Mucosa of descending colon (tissue), 3 donors: ENCODE data around the gene NHP2. TPM values are rescaled to one million over a fixed set of nuclear protein-coding genes. Genes with fewer than 3 reads are reported as not detected.
A peak's percentile ranks its signal among the peaks of the same experiment; 100 is the strongest.
"Not testable (repeated sequence)": the region's sequence is repeated elsewhere in the genome, so short reads cannot be mapped to it uniquely, and the experiment has no call there.

Source experiments
- ATAC-seq: fragments of 200-7000 bp; cut with Tn5 transposase; one replicate; pipeline ENCODE4 v1.9.1; 2020; ENCODE audit warnings: mild to moderate bottlenecking, moderate library complexity
- DNase-seq, 3 donors: peaks; one replicate each; pipeline ENCODE4 v3.0.0-alpha.2; 2020
- H3K36me3 ChIP-seq: fragments of 200-600 bp; one replicate; pipeline ENCODE4 v1.8.0; 2021; ENCODE audit warnings: low read depth, mild to moderate bottlenecking
- H3K4me1 ChIP-seq: fragments of 200-600 bp; one replicate; pipeline ENCODE4 v1.8.0; 2021; ENCODE audit warnings: low read depth, mild to moderate bottlenecking
- H3K4me3 ChIP-seq: fragments of 200-600 bp; one replicate; pipeline ENCODE4 v1.8.0; 2021; ENCODE audit warnings: mild to moderate bottlenecking
- H3K9me3 ChIP-seq: fragments of 200-600 bp; one replicate; pipeline ENCODE4 v1.8.0; 2021; ENCODE audit warnings: mild to moderate bottlenecking
- CTCF ChIP-seq: fragments of 200-600 bp; IDR thresholded peaks from one replicate; pipeline ENCODE4 v1.8.0; 2022; ENCODE audit warnings: antibody characterized with exemption, mild to moderate bottlenecking
- intact Hi-C, 2 donors: fragments of 100-400 bp; cut with DNase I in 1 of 2; cut with micrococcal nuclease in 1 of 2; formaldehyde crosslinking; loops; one replicate each; pipeline versions ENCODE4 v1.11.0 to v1.11.1; 2022; cut with DNase I, micrococcal nuclease
- total RNA-seq, 3 donors: library from RNA; stranded (reverse); fragmentation: NEBNext Ultra II Directional in 2 of 3; extraction: Animal tissue kit (Norgen Biotek cat#: 25700) in 2 of 3; gene quantifications; one replicate each; pipeline versions ENCODE4 v1.2.1 to v1.2.4, GENCODE V29; 2021 to 2023
- donor health status: DM: no; HTN: no; CAD: no; lungs with moderate emphysema.
- donor health status: DM: no; HTN: no; CAD: no.
- donor health status: DM: no; HTN: yes; CAD: no.

The NHP2 gene
- total RNA-seq, 3 donors from 2014 or later: 64.8 to 90.2 (median 68.5) TPM

DNA sequence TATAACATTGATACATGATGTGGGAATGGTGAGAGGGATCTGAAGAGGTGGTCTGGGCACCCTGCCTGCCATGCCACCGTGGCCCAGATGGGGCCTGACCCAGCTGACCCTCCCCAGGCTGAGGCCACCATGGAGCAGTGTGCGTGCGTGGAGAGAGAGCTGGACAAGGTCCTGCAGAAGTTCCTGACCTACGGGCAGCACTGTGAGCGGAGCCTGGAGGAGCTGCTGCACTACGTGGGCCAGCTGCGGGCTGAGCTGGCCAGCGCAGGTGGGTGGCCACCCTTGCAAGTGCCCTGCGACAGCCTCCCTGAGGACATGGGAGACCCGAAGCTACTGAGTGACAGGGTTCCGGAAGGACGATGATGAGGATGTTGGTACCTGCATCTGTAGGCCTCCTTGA, 15.7 kb downstream of the NHP2 start:
- H3K4me1 ChIP-seq: no peaks in the 10 kb centered on the region
- intact Hi-C loops: no loop called here
- H3K4me3 ChIP-seq: no peak overlapping the region
- ATAC-seq (no peak), DNase-seq (no peak)
- peaks cover 4% of the 10 kb centered on the region for H3K36me3 ChIP-seq
- H3K9me3 ChIP-seq: no peaks in the 10 kb centered on the region
- no peak for TF ChIP-seq CTCF

DNA sequence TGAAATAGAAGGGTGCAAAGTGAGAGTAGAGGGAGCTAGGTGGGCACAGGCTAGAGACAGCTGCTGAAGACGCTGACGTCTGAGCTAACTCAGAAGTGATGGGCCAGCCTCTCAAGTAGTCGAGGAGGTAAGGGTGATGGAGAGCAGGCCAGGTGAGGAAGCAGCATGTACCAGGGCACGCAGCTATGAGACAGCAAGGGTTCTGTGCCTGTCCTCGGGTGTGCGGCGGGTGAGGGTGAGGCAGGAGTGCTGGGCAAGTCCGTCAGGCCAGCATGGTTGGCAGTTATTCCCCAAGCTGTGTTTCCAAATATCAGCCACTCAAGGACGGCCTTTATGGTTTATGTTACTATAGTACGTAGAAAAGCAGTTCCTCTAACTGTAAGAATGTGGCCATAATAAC, 16.7 kb downstream of the NHP2 start:
- H3K4me3 ChIP-seq: no peak overlapping the region
- no peaks in the 10 kb centered on the region for H3K36me3 ChIP-seq
- TF ChIP-seq CTCF: no peak
- H3K4me1 ChIP-seq: peaks cover 2% of the 10 kb centered on the region
- ATAC-seq (no peak), DNase-seq (no peak)
- intact Hi-C loops: no loop called here
- no peaks in the 10 kb centered on the region for H3K9me3 ChIP-seq

GRCh38 chr5:178131446-178131996, 22.2 kb downstream of the NHP2 start:
- no peak for TF ChIP-seq CTCF
- ATAC-seq: peak; percentile 1
- Histone ChIP-seq H3K36me3 (no peaks in the 10 kb centered on the region), H3K9me3 (no peaks in the 10 kb centered on the region), H3K4me3 (peak overlapping the region; percentile 47), H3K4me1 (peaks cover 8% of the 10 kb centered on the region)
- DNase-seq: no peak
- intact Hi-C loops: no loop called here

DNA sequence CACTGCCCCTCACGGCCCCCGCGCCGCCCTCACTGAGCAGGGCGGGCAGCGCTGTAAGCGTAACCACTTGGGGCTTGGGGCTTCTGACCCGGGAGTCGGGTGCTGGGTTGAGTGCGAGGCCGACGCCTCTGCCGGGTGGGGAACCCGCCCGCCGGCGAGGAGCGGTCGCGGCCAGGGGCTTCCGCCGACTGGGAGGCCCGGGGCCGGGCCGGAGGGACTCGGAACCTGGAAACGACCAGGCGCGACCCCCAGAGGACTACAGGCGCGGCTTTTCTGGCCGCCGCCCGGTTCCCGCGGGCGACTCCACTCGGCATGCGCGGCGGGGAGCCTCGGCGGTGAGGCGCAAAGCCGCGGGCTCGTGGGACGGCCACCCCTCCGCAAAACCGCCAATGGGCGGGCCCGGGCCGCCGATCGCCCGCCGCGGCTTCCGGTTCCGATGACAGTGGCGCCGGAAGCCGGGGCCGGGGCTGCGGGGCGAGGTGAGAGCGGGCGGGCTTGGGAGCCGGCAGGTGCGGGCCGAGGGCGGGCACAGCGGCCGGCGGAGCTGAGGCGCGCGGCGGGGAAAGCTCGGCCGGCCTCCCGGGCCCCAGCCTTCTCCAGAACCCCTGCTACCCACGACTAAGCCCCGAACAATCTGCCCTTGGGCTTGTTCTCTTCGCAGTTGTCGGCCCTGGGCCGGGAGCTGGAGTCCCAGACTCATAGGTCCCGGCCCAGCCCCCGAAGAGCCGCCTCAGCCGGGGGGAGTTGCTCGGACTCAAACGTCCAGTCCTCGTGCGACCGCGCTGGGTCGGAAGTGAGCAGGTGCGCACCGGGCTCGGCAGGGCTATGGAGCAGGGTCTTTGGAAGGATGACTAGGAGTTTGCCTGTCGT, 22.9 kb downstream of the NHP2 start, which contains the start of gene RMND5B:
Gene RMND5B, plus strand, starts transcription at position 439 of the 870 bp plus-strand sequence. CDS start 7,106 bp downstream, outside the sequence.
- H3K4me1 ChIP-seq: peaks cover 8% of the 10 kb centered on the region
- peak within 1 kb of the TSS; percentile 47 for H3K4me3 ChIP-seq
- no peak for TF ChIP-seq CTCF
- no peaks in the 10 kb centered on the region for H3K36me3 ChIP-seq
- ATAC-seq: peak; percentile 98
- intact Hi-C loops: no loop called here
- no peaks in the 10 kb centered on the region for H3K9me3 ChIP-seq
- peak; percentile 84 to 94 (median 90) for DNase-seq

- peak overlapping the region; percentile 47 for H3K4me3 ChIP-seq
- ATAC-seq, H3K36me3 ChIP-seq, DNase-seq, H3K9me3 ChIP-seq, intact Hi-C loops, H3K4me1 ChIP-seq: not testable (repeated sequence)
Measured at GRCh38 chr5:178130234-178130575, 23.5 kb downstream of the NHP2 start.

DNA sequence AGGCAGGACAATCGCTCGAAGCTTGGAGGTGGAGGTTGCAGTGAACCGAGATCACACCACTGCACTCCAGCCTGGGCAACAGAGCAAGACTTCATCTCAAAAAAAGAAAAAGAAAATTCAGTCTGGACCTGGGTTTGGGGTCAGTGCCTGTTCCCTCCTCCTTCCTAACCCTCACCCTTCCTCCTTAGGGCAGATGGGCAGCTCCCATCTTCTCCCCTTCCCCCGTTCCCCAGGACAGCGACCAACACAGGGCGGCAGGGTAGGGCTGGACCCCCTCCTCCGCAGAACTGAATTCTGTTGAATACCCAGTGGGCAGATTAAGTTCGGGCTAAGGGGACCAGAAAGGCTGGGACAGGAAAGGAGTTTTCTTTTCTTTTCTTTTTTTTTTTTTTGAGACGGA, 24.4 kb downstream of the NHP2 start:
- intact Hi-C loops: no loop called here
- no peak for ATAC-seq
- H3K4me3 ChIP-seq: no peak overlapping the region
- peaks cover 8% of the 10 kb centered on the region for H3K4me1 ChIP-seq
- no peak for DNase-seq
- no peaks in the 10 kb centered on the region for H3K9me3 ChIP-seq
- H3K36me3 ChIP-seq: no peaks in the 10 kb centered on the region
- no peak for TF ChIP-seq CTCF

DNA sequence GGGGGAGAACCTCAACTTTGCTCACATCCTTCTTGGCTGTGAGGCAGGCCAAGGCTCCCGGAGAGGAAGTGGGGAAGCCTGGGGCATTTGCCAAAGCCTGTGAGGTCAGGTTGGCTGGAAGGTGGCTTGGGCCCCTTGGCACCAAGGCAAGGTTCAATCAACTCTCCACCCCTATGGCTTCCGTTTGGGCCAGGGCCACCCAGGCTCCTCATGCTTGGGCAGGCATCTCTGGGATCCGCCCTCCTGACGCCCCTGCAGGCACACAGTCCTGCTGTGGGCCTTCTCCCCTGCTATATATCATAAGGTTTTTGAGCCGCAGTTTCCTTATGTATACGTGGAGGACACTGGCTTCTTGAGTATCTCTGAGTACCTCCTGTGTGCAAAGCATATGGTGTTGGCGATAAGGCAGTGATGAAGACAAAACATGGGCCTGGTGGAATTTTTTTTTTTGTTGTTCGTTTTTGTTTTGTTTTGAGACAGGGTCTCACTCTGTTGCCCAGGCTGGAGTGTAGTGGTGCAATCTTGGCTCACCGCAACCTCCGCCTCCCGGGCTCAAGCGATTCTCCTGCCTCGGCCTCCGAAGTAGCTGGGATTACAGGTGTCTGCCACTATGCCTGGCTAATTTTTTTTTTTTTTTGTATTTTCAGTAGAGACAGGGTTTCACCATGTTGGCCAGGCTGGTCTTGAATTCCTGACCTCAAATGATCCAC, 26.2 kb downstream of the NHP2 start:
- H3K4me3 ChIP-seq, H3K9me3 ChIP-seq, DNase-seq, ATAC-seq, H3K36me3 ChIP-seq, intact Hi-C loops, H3K4me1 ChIP-seq: not testable (repeated sequence)
